GOT3 (cell line): ENCODE data around the gene F13A1.

Experiments used
- DNase-seq: peaks from one replicate; lab custom pipeline; 2025; ENCODE audit warnings: mixed read lengths; lab: John Stamatoyannopoulos, UW

F13A1 gene

GRCh38 chr6:6243846-6244245 is 76.6 kb downstream of the F13A1 start:
- no peak for DNase-seq

GRCh38 chr6:6239598-6240581 is 80.6 kb downstream of the F13A1 start:
- no peak for DNase-seq

GRCh38 chr6:6236730-6237469 is 83.6 kb downstream of the F13A1 start:
- no peak for DNase-seq

- DNase-seq = no peak
These were observed 84.7 kb downstream of the F13A1 start for GRCh38 chr6:6235786-6236185.

GRCh38 chr6:6234963-6235362 is 85.5 kb downstream of the F13A1 start:
- no peak for DNase-seq

GRCh38 chr6:6230286-6230685 is 90.2 kb downstream of the F13A1 start:
- DNase-seq = no peak

GRCh38 chr6:6227896-6228295 is 92.6 kb downstream of the F13A1 start:
- no peak for DNase-seq

GRCh38 chr6:6225885-6226529 is 94.5 kb downstream of the F13A1 start:
- no peak for DNase-seq

- no peak for DNase-seq
These were observed 95.5 kb downstream of the F13A1 start for GRCh38 chr6:6224933-6225486.

GRCh38 chr6:6221787-6222535 is 98.5 kb downstream of the F13A1 start:
- no peak for DNase-seq

GRCh38 chr6:6220718-6221117 is 99.7 kb downstream of the F13A1 start:
- DNase-seq = no peak

- DNase-seq = no peak
These were observed 100.7 kb downstream of the F13A1 start for GRCh38 chr6:6219716-6220115.

- DNase-seq = peak; percentile 35
These were observed 101.7 kb downstream of the F13A1 start for GRCh38 chr6:6218759-6219085.

GRCh38 chr6:6217855-6218758 is 102.4 kb downstream of the F13A1 start:
- no peak for DNase-seq

- DNase-seq = no peak
These were observed 109.5 kb downstream of the F13A1 start for GRCh38 chr6:6210994-6211393.

- DNase-seq = no peak
These were observed 117.6 kb downstream of the F13A1 start for GRCh38 chr6:6202886-6203285.

GRCh38 chr6:6201200-6201599 is 119.3 kb downstream of the F13A1 start:
- no peak for DNase-seq

GRCh38 chr6:6199678-6200077 is 120.8 kb downstream of the F13A1 start:
- no peak for DNase-seq

- no peak for DNase-seq
These were observed 123.7 kb downstream of the F13A1 start for GRCh38 chr6:6196762-6197161.

- no peak for DNase-seq
These were observed 125.4 kb downstream of the F13A1 start for GRCh38 chr6:6195080-6195479.
